Activated effector memory CD4-positive, alpha-beta T cell treated with anti-CD3 and anti-CD28 coated beads, Interleukin-2, amount 50 U/mL, for 16 hours (primary cell): ENCODE data around the gene LTN1.

Experiments used
- DNase-seq: peaks from one replicate; pipeline ENCODE4 v3.0.0-alpha.2; 2020

The LTN1 gene

GRCh38 chr21:28922368-28922767, 70.3 kb downstream of the LTN1 start:
- no peak for DNase-seq

DNA sequence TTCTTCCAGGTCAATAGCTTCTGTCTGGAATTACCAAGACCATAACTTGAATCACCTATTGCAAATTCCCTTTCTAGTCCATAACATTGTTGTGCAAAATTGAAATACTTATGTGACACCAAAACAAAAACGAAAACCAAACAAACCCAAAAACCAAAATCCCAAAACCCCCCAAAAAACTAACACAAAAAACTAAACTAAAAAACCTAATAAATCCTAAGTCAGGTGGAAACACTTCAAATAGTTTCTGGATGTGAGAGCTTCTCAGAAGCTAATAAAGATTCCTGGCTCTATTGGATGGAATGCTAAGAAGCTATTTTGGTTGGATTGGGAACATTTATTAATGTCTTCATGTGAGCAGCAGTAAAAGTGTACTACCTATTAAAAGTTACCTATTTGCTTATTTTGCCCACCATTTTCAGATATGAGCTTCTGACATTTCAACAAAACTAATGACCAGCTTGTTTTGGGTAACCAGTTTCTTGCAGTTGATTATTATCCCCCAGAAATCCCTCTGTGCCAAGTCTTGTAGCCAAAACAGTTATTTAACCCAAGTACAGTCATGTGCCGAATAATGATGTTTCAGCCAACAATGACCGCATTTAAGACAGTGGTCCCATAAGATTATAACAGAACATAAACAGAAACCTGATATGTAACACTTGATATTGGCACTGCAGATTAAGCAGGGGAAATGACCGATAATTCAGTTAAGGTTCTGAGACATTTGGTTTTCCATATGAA, 76.4 kb downstream of the LTN1 start:
- DNase-seq = no peak

DNA sequence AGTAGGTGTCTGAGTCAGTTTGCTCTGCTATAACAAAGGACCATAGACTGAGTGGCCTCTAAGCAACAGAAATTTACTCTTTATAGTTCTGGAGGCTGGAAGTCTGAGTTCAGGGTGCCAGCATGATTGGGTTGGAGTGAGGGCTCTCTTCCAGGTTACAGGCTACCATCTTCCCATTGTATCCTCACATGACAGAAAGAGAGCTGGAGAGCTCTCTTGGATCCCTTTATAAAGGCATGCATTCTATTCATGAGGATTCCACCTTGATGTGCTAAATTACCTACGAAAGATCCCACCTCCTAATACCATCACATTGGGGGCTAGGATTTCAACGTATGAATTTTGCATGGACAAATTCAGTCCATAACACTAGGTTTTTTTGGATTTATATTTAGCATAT, 79.6 kb downstream of the LTN1 start:
- no peak for DNase-seq

DNA sequence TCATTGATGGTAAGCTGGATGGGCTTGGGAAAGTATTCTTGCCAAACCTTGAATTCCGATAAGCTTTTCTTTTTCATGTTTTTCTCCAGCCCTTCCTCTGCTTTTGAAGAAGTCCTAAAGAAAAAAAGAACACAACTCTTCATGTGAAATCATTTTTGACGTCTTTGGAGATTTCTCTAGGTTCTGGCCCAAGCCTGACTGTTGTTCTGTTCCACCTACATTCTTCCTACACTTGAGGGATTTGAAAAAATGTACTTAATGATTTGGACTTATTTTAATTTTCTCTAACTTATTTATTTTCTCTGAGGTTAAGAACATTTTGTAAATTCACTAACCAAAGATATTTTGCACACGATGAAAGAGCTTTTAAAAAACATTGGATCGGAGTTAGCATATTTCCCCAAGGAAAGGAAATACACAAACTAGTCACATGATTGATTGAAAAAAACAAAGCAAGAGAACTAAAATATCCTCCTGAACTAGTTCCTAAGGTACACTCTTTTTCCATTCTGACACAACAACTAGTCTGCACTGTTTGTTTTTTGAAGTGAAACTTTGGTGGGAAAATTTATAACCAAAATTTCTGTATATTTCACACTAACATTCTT, 82.3 kb downstream of the LTN1 start:
- DNase-seq = no peak

DNA sequence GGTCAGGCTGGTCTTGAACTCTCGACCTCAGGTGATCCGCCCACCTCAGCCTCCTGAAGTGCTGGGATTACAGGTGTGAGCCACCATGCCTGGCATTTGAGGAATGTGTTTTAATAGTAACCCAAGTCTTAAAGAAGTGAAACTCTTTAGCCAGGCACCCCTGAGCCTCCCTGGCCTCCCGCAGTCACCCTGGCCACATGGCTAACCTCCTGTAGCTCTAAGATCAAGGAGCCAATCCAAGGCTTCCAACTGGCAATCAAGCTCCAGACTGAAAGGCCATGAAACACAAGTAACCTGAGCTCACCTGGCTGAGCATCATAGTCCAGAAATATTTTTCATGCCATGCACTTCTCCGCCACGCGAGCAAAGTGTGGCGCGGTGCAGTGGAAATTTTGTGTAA, 84.3 kb downstream of the LTN1 start:
- DNase-seq = no peak

DNA sequence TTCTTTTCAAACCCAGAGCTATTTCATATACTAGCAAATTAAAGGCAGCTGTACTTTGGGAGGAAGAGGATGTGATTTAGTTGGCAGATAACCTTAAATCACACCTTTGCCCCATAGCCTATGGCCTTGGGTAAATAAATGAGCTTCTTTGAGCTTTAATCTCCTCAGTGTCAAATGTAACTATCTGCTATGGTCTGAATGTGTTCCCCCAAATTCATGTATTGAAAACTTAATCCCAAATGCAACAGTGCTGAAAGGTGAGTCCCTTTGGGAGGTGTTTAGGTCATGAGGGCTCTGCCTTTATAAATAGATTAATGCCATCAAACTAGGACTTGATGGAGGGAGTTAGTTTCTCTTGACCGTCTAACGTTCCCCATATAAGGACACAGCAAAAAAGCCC, 85.8 kb downstream of the LTN1 start:
- DNase-seq = no peak

GRCh38 chr21:28906236-28906635, 86.4 kb downstream of the LTN1 start:
- no peak for DNase-seq

GRCh38 chr21:28904961-28905435, 87.7 kb downstream of the LTN1 start:
- no peak for DNase-seq

GRCh38 chr21:28903448-28903847, 89.2 kb downstream of the LTN1 start:
- no peak for DNase-seq

DNA sequence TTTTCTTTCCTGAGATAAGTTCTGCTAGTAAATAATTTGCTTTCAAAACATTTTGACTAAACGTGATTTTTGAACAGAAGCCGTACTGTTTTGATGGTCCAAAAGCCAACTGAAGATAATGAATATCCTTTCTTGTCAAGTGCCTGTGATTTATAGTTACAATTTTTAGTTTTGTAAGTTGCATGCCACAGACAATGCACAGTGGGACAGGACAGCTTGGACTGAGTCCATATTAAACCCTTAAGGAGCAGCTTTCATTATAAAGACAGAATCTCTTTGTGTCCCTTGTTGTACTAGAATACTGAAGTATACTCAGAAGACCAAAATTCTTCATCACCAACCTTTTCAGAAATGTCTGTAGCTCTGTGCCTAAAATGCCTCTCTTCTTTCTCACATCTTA, 92.2 kb downstream of the LTN1 start:
- DNase-seq = no peak

DNA sequence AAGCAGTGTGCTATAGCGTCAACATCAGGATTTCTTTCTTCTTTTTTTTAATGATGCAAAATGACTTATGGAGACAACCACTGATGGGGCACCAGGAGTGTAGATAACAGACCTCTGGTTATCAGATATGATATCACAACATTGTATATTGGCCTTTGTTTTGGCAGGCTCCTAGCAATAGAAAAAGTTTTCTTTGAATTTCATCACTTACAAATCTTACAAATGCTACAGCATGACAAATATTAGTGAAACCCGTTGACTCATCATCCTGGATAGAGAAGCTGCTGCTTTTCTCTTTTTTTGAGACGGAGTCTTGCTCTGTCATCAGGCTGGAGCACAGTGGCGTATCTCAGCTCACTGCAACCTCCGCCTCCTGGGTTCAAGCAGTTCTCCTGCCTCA, 92.9 kb downstream of the LTN1 start:
- no peak for DNase-seq

- no peak for DNase-seq
Measured at GRCh38 chr21:28899220-28899619, 93.5 kb downstream of the LTN1 start.

DNA sequence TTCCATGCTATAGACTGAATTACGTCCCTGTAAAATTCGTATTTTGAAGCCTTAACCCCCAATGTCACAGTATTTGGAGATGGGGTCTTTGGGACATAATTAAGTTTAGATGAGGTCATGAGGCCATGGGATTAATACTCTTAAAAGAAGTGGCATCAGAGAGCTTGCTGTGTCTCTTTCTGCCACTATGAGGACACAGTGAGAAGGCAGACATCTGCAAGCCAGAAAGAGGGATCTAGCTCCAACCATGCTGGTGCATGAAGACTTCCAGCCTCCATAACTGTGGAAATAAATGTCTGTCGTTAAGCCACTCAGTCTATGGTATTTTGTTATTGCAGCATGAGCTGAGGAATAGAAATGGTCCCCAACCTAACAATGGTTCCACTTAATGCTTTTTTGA, 99.0 kb downstream of the LTN1 start:
- no peak for DNase-seq

DNA sequence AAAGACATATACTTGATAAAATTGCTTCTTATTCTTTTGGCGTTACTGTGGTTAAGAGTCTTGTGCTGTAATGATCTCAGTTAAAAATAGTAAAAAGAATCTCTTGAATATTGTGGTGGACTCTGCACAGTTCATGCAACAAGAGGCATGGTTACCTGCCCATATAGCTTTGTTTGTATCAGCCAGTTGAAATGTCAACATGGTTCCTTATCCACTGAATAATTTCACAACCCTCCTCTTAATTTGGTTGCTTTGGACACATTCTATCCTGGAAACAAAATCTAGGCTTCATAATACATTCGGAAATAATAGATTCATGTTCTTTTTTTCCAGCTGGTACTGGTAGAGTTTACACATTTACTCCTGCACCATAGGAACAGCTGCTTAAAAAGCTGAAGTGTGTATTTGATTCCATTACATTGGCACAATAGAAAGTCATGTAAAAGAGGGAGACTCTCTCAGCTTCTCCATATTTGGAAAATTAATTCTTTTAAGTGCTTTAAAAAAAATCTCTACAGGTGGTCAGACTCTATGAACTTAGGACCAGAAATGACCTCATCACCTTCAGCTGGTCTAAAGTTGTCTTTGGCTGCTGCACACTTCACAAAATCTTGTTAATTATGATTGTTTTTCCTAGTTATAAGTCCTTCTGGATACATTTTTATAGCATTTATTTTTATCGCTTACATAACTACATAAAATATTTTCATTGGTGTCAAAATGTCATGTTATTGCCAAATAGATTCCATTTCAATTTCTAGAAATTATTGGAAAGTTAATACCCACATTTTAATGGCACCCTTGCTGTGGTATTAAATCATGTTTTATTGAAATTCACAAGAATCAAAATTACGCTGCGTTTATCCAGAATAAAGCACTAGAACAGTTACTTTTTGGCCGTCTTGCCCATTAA, 100.2 kb downstream of the LTN1 start:
- DNase-seq = no peak

DNA sequence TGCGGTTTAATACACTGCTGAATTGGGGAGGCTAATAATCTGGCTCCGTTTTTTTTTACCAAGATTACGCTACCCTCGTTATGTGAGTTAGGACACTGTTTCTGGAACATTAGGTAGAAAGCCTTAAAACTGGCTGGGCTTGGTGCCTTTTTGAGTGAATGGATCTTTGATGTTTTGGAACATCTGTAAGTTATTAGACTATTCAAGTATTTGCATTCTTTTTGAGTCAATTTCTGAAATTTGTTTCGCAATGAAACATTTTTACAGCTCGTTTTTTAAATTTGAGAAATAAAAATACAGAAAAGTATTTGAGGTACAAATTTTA, 106.9 kb downstream of the LTN1 start:
- DNase-seq = no peak

DNA sequence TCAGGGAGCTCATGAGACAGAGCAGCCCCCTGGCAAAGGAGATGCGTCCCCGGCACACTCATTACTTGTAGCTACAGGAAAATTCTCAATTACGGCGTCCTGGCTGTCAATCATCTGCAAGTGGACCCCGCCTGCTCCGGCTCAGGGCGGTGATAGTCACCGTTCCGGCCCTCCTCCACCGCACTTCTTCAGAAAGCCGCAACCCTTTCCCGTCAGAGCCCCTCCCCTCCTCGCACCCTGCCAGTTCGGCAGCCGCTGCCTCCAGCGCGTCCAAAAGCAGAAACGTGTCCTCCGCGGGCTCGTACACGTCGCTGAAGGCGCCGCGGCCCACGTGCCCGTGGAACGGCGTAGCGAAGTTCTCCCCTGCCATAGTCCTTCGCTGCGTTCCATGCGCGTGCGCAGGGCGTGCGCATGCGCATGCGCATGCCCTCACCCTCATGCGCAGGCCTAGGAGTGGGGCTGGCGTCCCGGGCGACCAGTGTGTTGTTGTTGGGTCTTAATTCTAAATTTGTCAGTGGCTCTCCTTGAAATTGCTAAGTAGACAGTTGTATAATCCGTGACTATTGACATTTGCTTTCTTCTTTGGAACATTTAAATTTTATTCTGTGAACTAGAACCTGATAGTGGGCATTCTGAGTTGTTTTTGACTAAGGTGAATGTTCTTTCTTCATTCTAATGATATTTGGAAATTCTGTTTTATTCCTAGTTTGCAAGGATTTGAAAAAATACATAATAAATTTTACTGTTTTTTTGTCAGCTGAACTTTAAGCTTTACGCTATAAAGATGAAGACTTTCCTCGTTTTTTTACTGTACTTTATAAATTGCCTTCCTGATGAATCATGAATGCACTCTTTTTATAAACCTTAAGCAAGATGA, 107.5 kb downstream of the LTN1 start:
- DNase-seq = peak; percentile 96

- no peak for DNase-seq
Measured at GRCh38 chr21:28884481-28884880, 108.2 kb downstream of the LTN1 start.

DNA sequence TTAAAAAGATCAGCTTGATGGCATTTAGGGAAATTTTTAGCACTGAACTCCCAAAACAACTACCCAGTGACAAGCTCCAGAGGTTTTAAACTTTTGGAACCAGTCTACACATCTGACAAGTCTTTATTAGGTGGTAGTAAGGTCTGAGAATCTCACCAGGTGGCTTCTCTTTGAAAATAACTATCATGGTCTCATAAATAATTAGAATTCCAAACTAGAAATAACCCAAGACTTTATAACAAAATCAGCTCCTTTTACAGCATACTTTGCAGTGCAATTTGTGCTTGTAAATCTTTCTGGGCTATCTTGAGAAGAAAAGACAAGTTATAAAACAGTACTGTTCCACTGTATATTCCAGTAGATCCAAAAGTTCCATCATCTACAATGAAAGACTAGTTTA, 108.7 kb downstream of the LTN1 start:
- no peak for DNase-seq

- DNase-seq = no peak
Measured at GRCh38 chr21:28882345-28882744, 110.3 kb downstream of the LTN1 start.
